ENCODE measurements around the gene POLDIP3. TPM values are rescaled to one million over a fixed set of nuclear protein-coding genes. Genes with fewer than 3 reads are reported as not detected.

Gene POLDIP3
- total and polyA plus RNA-seq, 2 donors (not counting 3 experiments of a cell fraction or from before 2014, with no cell fraction given): 29.3 to 60.4 TPM

GRCh38 chr22:42608823-42609361 is 5.8 kb downstream of the POLDIP3 start:
- no peak for TF ChIP-seq POLR2A (IDR thresholded peaks at IDR 0.05; ENCODE audit: low read depth, low read length)
- TF ChIP-seq GATA2 (IDR thresholded peaks at IDR 0.05; ENCODE audit: insufficient read depth, insufficient read length, low read depth, low read length): no peak
- TF ChIP-seq JUN (IDR thresholded peaks at IDR 0.05; ENCODE audit: borderline replicate concordance, insufficient read depth, insufficient read length, low read depth): no peak
- TF ChIP-seq MAX (IDR thresholded peaks at IDR 0.05; ENCODE audit: insufficient read depth, insufficient read length): no peak
- no peak for TF ChIP-seq EZH2 (IDR thresholded peaks at IDR 0.05; ENCODE audit: borderline replicate concordance, low read depth, low read length, severe bottlenecking)
- TF ChIP-seq POLR2AphosphoS5 (IDR thresholded peaks at IDR 0.05; ENCODE audit: insufficient read depth, low read depth, low read length): no peak
- no peak for TF ChIP-seq MYC (IDR thresholded peaks at IDR 0.05; ENCODE audit: low read depth, low read length)
- Histone ChIP-seq H2AFZ (ENCODE audit: low read depth, low read length) (no peak overlapping the region), H3K9me3 (replicated peaks; ENCODE audit: control insufficient read depth, insufficient read depth, low read length) (no peaks in the 10 kb centered on the region), H3K27me3 (ENCODE audit: control insufficient read depth in 2 of 2, insufficient read depth in 2 of 2, low read length in 2 of 2) (no peaks in the 10 kb centered on the region), H3K9ac (replicated peaks; ENCODE audit: extremely low read depth, insufficient read depth, low read length) (no peak overlapping the region), H4K20me1 (replicated peaks; ENCODE audit: control insufficient read depth, extremely low read depth, insufficient read depth, low read length) (no peaks in the 10 kb centered on the region), H3K9me1 (replicated peaks; ENCODE audit: control insufficient read depth, extremely low read depth, insufficient read depth, low read length) (no peaks in the 10 kb centered on the region), H3K79me2 (ENCODE audit: control insufficient read depth, insufficient read depth, low read length) (peaks cover 88% of the 10 kb centered on the region), H3K36me3 (ENCODE audit: control insufficient read depth in 2 of 2, extremely low read depth in 1 of 2, insufficient read depth in 2 of 2, low read length in 2 of 2) (peaks cover 0 to 4% of the 10 kb centered on the region in 2 experiments), H3K27ac (ENCODE audit: insufficient read depth, low read depth, low read length) (peak overlapping the region; percentile 11), H3K4me2 (ENCODE audit: insufficient read depth, low read length) (peak overlapping the region; percentile 18), H3K4me3 (replicated peaks in 1 of 3; ENCODE audit: insufficient read depth in 1 of 3, low read depth in 1 of 3, low read length in 3 of 3) (no peak overlapping the region), H3K4me1 (ENCODE audit: control insufficient read depth, extremely low read depth, insufficient read depth, low read length) (peaks cover 30% of the 10 kb centered on the region)
- dilution Hi-C loops (cut with MboI; ENCODE audit: extremely low pct_ligation_motif_present, low sequenced_read_pairs) (no loop called here), intact Hi-C loops (cut with micrococcal nuclease) (no loop called here)
- no TSS peak for BruUV-seq (replicated peaks)
- FAIRE-seq (peak; percentile 38), DNase-seq (ENCODE audit: low read depth, low spot score) (peak; percentile 53)
- POLR2A ChIA-PET: interaction anchor here (1.0 kb wide), 1 partner anchor 43 kb away, joined by 9 read pairs; no protein-coding TSS in a partner anchor
- CTCF ChIA-PET: interaction anchor here (0.9 to 1.2 kb wide), 2 partner anchors 10 to 24 kb away, joined by 5 to 6 read pairs; no protein-coding TSS in a partner anchor
